Fibroblast of lung (primary cell): ENCODE measurements around the gene MRPL21. TPM values are rescaled to one million over a fixed set of nuclear protein-coding genes. Genes with fewer than 3 reads are reported as not detected.

Source experiments
- DNase-seq, 2 donors: peaks; one replicate each; pipeline versions ENCODE4 v3.0.0 to v3.0.0-alpha.2; 2010; ENCODE audit warnings: low read depth in 2 of 2
- H2AFZ ChIP-seq: 2 replicates; pipeline ENCODE4 v1.5.1; 2012; ENCODE audit warnings: low read length, control low read depth, inconsistent platforms
- H3K27ac ChIP-seq: 2 replicates; pipeline ENCODE4 v1.5.1; 2011; ENCODE audit warnings: low read length, control low read depth; ENCODE audit not compliant: insufficient read depth
- H3K27me3 ChIP-seq: 2 replicates; pipeline ENCODE4 v1.5.1; 2011; ENCODE audit warnings: mild to moderate bottlenecking, low read length; ENCODE audit not compliant: control insufficient read depth, insufficient read depth
- H3K36me3 ChIP-seq: 2 replicates; pipeline ENCODE4 v1.5.1; 2011; ENCODE audit warnings: low read length; ENCODE audit not compliant: control insufficient read depth, insufficient read depth
- H3K4me1 ChIP-seq: 2 replicates; pipeline ENCODE4 v1.5.1; 2011; ENCODE audit warnings: low read length; ENCODE audit not compliant: control insufficient read depth, insufficient read depth; ENCODE audit errors: extremely low read depth
- H3K4me2 ChIP-seq: 2 replicates; pipeline ENCODE4 v1.5.1; 2011; ENCODE audit warnings: low read length, control low read depth; ENCODE audit not compliant: insufficient read depth; ENCODE audit errors: extremely low read depth
- H3K4me3 ChIP-seq, 4 experiments: fragments of 200-600 bp in 1 of 4; sonication (generic) in 1 of 4; replicated peaks in 1 of 4; 2 replicates each; pipeline ENCODE4 v1.5.1; 2011 to 2016; ENCODE audit warnings: low read length in 4 of 4, low read depth in 3 of 4, mild to moderate bottlenecking in 3 of 4, control low read depth in 2 of 4, inconsistent platforms in 1 of 4, mixed read lengths in 1 of 4; ENCODE audit not compliant: insufficient read depth in 1 of 4; ENCODE audit errors: control extremely low read depth in 1 of 4
- H3K79me2 ChIP-seq: 2 replicates; pipeline ENCODE4 v1.5.1; 2012; ENCODE audit warnings: mild to moderate bottlenecking, low read length, inconsistent platforms; ENCODE audit not compliant: control insufficient read depth, insufficient read depth
- H3K9ac ChIP-seq: 2 replicates; pipeline ENCODE4 v1.5.1; 2011; ENCODE audit warnings: mild to moderate bottlenecking, low read length, control low read depth; ENCODE audit not compliant: insufficient read depth
- H3K9me3 ChIP-seq: 2 replicates; pipeline ENCODE4 v1.5.1; 2012; ENCODE audit warnings: low read depth, low read length; ENCODE audit not compliant: control insufficient read depth, insufficient read depth
- H4K20me1 ChIP-seq: 2 replicates; pipeline ENCODE4 v1.5.1; 2011; ENCODE audit warnings: low read length; ENCODE audit not compliant: control insufficient read depth, insufficient read depth; ENCODE audit errors: extremely low read depth
- EZH2 ChIP-seq: IDR thresholded peaks from 2 replicates; pipeline ENCODE4 v1.5.1; 2012; ENCODE audit warnings: low read length, control low read depth, mild to moderate bottlenecking; ENCODE audit errors: missing control alignments
- polyA plus RNA-seq, 2 donors: library from polyadenylated mRNA; depleted of rRNA in 1 of 2; stranded (reverse) in 1 of 2; unstranded in 1 of 2; fragments of >200 nt; gene quantifications; 2 replicates each; pipeline ENCODE4 v1.2.1, GENCODE V29; 2011 to 2012; ENCODE audit warnings: missing spikeins in 1 of 2
- total RNA-seq: library from RNA; depleted of rRNA; stranded (reverse); fragments of >200 nt; gene quantifications from 2 replicates; pipeline ENCODE4 v1.2.1, GENCODE V29; 2014
- TF ChIP-seq, protein P1 (sequence below), 2 donors: IDR thresholded peaks in 1 of 2; conservative IDR thresholded peaks in 1 of 2; 1 replicate in 1 of 2; 2 replicates in 1 of 2; pipeline ENCODE4 v1.5.1; 2011 to 2012; ENCODE audit warnings: low read length in 2 of 2, control low read depth in 1 of 2, inconsistent platforms in 1 of 2, low read depth in 1 of 2, mild to moderate bottlenecking in 1 of 2

Gene MRPL21
- total and polyA plus RNA-seq, 2 donors (not counting 1 experiment from before 2014, with no cell fraction given) = 31.6 to 59.9 TPM

DNA sequence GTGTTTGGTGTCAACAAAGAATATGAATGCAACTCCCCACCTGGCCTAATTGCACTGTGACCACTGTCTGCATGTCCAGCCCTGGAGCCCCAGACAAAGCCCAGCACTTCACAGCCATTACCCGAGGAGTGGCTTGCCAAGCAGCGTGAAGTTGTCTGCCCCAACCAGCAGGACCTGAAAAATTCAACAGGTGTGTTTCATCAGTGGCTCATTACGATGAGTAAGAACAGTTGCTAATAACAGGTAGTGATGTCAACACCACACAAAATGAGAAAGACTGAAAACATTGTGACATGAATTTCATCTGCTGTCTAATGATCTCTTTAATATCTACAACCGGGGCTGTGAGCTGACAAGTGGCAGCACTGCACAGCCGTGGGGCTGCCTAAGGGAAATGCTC is 10.3 kb downstream of the MRPL21 start:
- Histone ChIP-seq H3K36me3 (peaks cover 22% of the 10 kb centered on the region), H3K27ac (no peak overlapping the region), H3K4me1 (peaks cover 18% of the 10 kb centered on the region), H3K79me2 (no peaks in the 10 kb centered on the region), H3K4me2 (no peak overlapping the region), H3K9ac (no peak overlapping the region), H3K27me3 (no peaks in the 10 kb centered on the region), H3K4me3 (no peak overlapping the region), H3K9me3 (no peaks in the 10 kb centered on the region), H4K20me1 (no peaks in the 10 kb centered on the region), H2AFZ (no peak overlapping the region)
- DNase-seq = no peak
- no peak for TF ChIP-seq EZH2
- TF ChIP-seq, protein P1, sequence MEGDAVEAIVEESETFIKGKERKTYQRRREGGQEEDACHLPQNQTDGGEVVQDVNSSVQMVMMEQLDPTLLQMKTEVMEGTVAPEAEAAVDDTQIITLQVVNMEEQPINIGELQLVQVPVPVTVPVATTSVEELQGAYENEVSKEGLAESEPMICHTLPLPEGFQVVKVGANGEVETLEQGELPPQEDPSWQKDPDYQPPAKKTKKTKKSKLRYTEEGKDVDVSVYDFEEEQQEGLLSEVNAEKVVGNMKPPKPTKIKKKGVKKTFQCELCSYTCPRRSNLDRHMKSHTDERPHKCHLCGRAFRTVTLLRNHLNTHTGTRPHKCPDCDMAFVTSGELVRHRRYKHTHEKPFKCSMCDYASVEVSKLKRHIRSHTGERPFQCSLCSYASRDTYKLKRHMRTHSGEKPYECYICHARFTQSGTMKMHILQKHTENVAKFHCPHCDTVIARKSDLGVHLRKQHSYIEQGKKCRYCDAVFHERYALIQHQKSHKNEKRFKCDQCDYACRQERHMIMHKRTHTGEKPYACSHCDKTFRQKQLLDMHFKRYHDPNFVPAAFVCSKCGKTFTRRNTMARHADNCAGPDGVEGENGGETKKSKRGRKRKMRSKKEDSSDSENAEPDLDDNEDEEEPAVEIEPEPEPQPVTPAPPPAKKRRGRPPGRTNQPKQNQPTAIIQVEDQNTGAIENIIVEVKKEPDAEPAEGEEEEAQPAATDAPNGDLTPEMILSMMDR (conservative IDR thresholded peaks at IDR 0.05 in 1 of 2, IDR thresholded peaks at IDR 0.05 in 1 of 2; ENCODE audit: low read depth in 1 of 2, low read length in 2 of 2) = no peak

DNA sequence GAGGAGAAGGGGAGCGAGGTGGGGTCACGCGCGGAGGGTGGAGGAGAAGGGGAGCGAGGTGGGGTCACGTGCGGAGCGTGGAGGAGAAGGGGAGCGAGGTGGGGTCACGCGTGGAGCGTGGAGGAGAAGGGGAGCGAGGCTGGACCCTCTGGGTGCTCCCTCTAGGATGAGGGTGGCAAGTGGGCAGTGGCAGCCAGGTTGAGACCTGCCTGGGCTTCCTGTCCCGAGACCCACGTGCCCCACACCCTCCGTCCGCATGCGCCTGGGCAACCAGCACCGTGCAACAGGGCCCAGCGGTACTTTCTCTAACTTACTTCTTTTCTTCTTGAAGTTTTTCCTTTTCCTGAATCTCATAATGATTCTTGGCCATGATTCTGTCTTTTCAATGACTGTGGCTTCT is 11.1 kb downstream of the MRPL21 start:
- peaks cover 18% of the 10 kb centered on the region for H3K36me3 ChIP-seq
- no peak for DNase-seq
- H4K20me1 ChIP-seq = no peaks in the 10 kb centered on the region
- H3K9ac ChIP-seq = no peak overlapping the region
- H3K27me3 ChIP-seq = no peaks in the 10 kb centered on the region
- peaks cover 18% of the 10 kb centered on the region for H3K4me1 ChIP-seq
- TF ChIP-seq, protein P1 (conservative IDR thresholded peaks at IDR 0.05 in 1 of 2, IDR thresholded peaks at IDR 0.05 in 1 of 2; ENCODE audit: low read depth in 1 of 2, low read length in 2 of 2) = no peak
- TF ChIP-seq EZH2 = no peak
- no peak overlapping the region for H3K27ac ChIP-seq
- no peaks in the 10 kb centered on the region for H3K79me2 ChIP-seq
- no peaks in the 10 kb centered on the region for H3K9me3 ChIP-seq
- no peak overlapping the region for H3K4me2 ChIP-seq
- no peak overlapping the region for H2AFZ ChIP-seq
- H3K4me3 ChIP-seq = no peak overlapping the region

DNA sequence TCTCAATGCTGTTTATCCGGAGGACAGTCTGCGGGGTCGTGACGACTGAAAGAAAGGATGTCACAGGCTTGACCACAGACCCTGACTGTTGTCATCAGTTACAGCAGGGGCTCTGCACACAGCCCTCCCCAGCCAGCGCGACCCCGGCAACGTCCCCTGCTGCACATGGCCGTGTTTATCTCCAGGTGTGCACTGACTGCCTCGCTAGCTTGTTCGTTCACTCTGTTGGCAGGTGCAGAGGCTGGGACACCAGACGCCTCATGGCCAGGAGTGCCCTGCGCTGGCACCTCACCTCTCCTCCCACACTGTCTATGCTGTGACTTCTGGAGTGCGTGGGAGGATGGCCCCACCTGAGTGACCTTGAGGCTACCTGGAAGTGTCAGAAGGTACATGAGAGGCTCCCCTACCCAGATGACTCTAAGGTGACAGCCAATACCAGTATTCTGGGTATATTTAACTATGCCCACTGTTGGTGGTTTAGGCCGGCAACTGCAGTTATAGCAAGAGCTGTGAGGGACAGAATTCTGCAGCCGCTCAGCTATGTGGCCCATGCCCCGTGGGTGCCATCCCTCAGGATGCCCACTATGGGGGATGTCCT is 12.2 kb downstream of the MRPL21 start:
- Histone ChIP-seq H3K9ac (no peak overlapping the region), H2AFZ (no peak overlapping the region), H3K27me3 (no peaks in the 10 kb centered on the region), H3K27ac (peak overlapping the region; percentile 26), H4K20me1 (no peaks in the 10 kb centered on the region), H3K4me3 (no peak overlapping the region), H3K36me3 (peaks cover 15% of the 10 kb centered on the region), H3K79me2 (no peaks in the 10 kb centered on the region), H3K9me3 (no peaks in the 10 kb centered on the region), H3K4me1 (peaks cover 18% of the 10 kb centered on the region), H3K4me2 (no peak overlapping the region)
- TF ChIP-seq EZH2 = no peak
- TF ChIP-seq, protein P1 (conservative IDR thresholded peaks at IDR 0.05 in 1 of 2, IDR thresholded peaks at IDR 0.05 in 1 of 2; ENCODE audit: low read depth in 1 of 2, low read length in 2 of 2) = no peak
- no peak for DNase-seq
